ENCODE results near the gene UPK3B. TPM values are rescaled to one million over a fixed set of nuclear protein-coding genes. Genes with fewer than 3 reads are reported as not detected.

The UPK3B gene
- total and polyA plus RNA-seq, 2 of the 13 experiments (the other 11 are each of a cell fraction or from before 2014, with no cell fraction given), result not detected

DNA sequence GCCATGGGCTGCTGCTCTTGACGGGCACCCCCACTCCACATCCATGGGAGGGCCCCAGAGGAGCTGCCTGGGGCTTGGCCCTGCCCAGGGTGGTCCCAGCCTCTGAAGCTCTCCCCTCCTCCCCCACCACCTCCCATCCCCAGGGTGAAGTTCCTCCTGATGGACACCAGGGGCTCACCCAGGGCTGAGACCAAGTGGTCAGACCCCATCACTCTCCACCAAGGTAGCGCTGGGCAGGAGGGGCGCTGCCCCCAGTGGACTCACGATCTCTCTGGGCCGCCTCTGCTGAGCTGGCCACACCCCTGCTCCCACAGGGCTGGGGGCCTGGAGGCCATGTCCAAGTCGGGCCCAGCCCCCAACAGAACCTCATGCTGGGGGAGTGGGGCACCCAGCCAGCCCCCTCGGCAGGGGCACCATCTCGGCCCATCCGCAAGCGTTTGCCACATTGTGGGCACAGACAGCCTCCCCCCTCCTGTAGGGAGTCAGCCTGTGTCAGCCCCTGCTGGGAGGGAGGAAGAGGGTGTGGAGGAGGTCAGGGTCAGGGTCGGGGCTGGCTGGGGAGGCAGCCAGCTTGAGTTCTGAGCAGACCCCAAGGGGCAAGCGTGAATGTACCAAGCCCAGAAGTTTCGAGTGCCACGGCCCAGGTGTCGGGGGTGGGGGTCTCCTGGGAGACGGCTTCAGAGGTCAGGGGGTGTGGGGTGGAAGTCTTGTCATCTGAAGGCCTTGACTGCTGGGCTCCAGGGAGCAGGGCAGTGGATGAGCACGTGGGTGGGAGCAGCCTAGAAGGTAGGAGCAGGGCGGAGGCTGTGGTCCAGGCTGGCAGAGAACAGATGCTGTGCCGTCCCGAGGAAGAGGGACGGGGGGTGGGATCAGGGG lies 2.8 kb downstream of the UPK3B start (continued):
- TF ChIP-seq, protein P1, sequence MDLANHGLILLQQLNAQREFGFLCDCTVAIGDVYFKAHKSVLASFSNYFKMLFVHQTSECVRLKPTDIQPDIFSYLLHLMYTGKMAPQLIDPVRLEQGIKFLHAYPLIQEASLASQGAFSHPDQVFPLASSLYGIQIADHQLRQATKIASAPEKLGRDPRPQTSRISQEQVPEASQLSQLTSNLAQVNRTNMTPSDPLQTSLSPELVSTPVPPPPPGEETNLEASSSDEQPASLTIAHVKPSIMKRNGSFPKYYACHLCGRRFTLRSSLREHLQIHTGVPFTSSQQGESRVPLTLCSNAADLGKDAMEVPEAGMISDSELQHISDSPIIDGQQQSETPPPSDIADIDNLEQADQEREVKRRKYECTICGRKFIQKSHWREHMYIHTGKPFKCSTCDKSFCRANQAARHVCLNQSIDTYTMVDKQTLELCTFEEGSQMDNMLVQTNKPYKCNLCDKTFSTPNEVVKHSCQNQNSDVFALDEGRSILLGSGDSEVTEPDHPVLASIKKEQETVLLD (CRISPR knock-in tag; IDR thresholded peaks at IDR 0.05; ENCODE audit: low read depth), result no peak
- TF ChIP-seq DMAP1 (CRISPR knock-in tag; IDR thresholded peaks at IDR 0.05) (no peak), ELF3 (CRISPR knock-in tag; IDR thresholded peaks at IDR 0.05) (no peak), ZSCAN20 (CRISPR knock-in tag; IDR thresholded peaks at IDR 0.05; ENCODE audit: borderline replicate concordance) (no peak), WIZ (CRISPR knock-in tag; IDR thresholded peaks at IDR 0.05) (no peak), NR2C2 (CRISPR knock-in tag; IDR thresholded peaks at IDR 0.05; ENCODE audit: borderline replicate concordance) (0 out of 2 replicates have a peak, but pooled peaks have one; percentile 28), ZNF292 (CRISPR knock-in tag; IDR thresholded peaks at IDR 0.05; ENCODE audit: borderline replicate concordance, low read depth) (0 out of 2 replicates have a peak, but pooled peaks have one; percentile 35), ADNP (CRISPR knock-in tag; IDR thresholded peaks at IDR 0.05) (no peak), POLR2G (IDR thresholded peaks at IDR 0.05; ENCODE audit: low read depth, low read length) (no peak), ZNF33B (CRISPR knock-in tag; IDR thresholded peaks at IDR 0.05) (no peak), NFE2L1 (CRISPR knock-in tag; IDR thresholded peaks at IDR 0.05; ENCODE audit: borderline replicate concordance) (no peak), ZNF883 (CRISPR knock-in tag; IDR thresholded peaks at IDR 0.05; ENCODE audit: not compliant biosample characterization) (peak; percentile 14)
- TF ChIP-seq, protein P2, sequence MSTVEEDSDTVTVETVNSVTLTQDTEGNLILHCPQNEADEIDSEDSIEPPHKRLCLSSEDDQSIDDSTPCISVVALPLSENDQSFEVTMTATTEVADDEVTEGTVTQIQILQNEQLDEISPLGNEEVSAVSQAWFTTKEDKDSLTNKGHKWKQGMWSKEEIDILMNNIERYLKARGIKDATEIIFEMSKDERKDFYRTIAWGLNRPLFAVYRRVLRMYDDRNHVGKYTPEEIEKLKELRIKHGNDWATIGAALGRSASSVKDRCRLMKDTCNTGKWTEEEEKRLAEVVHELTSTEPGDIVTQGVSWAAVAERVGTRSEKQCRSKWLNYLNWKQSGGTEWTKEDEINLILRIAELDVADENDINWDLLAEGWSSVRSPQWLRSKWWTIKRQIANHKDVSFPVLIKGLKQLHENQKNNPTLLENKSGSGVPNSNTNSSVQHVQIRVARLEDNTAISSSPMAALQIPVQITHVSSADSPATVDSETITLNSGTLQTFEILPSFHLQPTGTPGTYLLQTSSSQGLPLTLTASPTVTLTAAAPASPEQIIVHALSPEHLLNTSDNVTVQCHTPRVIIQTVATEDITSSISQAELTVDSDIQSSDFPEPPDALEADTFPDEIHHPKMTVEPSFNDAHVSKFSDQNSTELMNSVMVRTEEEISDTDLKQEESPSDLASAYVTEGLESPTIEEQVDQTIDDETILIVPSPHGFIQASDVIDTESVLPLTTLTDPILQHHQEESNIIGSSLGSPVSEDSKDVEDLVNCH (CRISPR knock-in tag; IDR thresholded peaks at IDR 0.05), result no peak
- TF ChIP-seq, protein P3, sequence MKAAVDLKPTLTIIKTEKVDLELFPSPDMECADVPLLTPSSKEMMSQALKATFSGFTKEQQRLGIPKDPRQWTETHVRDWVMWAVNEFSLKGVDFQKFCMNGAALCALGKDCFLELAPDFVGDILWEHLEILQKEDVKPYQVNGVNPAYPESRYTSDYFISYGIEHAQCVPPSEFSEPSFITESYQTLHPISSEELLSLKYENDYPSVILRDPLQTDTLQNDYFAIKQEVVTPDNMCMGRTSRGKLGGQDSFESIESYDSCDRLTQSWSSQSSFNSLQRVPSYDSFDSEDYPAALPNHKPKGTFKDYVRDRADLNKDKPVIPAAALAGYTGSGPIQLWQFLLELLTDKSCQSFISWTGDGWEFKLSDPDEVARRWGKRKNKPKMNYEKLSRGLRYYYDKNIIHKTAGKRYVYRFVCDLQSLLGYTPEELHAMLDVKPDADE (CRISPR knock-in tag; IDR thresholded peaks at IDR 0.05), result no peak
- TF ChIP-seq, protein P4, sequence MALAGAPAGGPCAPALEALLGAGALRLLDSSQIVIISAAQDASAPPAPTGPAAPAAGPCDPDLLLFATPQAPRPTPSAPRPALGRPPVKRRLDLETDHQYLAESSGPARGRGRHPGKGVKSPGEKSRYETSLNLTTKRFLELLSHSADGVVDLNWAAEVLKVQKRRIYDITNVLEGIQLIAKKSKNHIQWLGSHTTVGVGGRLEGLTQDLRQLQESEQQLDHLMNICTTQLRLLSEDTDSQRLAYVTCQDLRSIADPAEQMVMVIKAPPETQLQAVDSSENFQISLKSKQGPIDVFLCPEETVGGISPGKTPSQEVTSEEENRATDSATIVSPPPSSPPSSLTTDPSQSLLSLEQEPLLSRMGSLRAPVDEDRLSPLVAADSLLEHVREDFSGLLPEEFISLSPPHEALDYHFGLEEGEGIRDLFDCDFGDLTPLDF (CRISPR knock-in tag; IDR thresholded peaks at IDR 0.05), result no peak
- TF ChIP-seq, protein P5, sequence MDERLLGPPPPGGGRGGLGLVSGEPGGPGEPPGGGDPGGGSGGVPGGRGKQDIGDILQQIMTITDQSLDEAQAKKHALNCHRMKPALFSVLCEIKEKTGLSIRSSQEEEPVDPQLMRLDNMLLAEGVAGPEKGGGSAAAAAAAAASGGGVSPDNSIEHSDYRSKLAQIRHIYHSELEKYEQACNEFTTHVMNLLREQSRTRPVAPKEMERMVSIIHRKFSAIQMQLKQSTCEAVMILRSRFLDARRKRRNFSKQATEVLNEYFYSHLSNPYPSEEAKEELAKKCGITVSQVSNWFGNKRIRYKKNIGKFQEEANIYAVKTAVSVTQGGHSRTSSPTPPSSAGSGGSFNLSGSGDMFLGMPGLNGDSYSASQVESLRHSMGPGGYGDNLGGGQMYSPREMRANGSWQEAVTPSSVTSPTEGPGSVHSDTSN (CRISPR knock-in tag; IDR thresholded peaks at IDR 0.05), result no peak
- TF ChIP-seq, protein P6, sequence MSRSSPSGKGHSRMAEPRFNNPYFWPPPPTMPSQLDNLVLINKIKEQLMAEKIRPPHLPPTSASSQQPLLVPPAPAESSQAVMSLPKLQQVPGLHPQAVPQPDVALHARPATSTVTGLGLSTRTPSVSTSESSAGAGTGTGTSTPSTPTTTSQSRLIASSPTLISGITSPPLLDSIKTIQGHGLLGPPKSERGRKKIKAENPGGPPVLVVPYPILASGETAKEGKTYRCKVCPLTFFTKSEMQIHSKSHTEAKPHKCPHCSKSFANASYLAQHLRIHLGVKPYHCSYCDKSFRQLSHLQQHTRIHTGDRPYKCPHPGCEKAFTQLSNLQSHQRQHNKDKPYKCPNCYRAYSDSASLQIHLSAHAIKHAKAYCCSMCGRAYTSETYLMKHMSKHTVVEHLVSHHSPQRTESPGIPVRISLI (CRISPR knock-in tag; IDR thresholded peaks at IDR 0.05; ENCODE audit: borderline replicate concordance), result no peak
- TF ChIP-seq, protein P7, sequence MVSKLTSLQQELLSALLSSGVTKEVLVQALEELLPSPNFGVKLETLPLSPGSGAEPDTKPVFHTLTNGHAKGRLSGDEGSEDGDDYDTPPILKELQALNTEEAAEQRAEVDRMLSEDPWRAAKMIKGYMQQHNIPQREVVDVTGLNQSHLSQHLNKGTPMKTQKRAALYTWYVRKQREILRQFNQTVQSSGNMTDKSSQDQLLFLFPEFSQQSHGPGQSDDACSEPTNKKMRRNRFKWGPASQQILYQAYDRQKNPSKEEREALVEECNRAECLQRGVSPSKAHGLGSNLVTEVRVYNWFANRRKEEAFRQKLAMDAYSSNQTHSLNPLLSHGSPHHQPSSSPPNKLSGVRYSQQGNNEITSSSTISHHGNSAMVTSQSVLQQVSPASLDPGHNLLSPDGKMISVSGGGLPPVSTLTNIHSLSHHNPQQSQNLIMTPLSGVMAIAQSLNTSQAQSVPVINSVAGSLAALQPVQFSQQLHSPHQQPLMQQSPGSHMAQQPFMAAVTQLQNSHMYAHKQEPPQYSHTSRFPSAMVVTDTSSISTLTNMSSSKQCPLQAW (CRISPR knock-in tag; IDR thresholded peaks at IDR 0.05), result 0 out of 2 replicates have a peak, but pooled peaks have one; percentile 52

All from HepG2 (cell line).